Stimulated activated CD8-positive, alpha-beta memory T cell treated with anti-CD3 and anti-CD28 coated beads, Interleukin-4, amount 100 ng/mL, for 48 hours (primary cell): Measurements from ENCODE around the gene ZBTB39.
"Not testable (repeated sequence)": the region's sequence is repeated elsewhere in the genome, so short reads cannot be mapped to it uniquely, and the experiment has no call there.

Source experiments
- DNase-seq: peaks from one replicate; pipeline ENCODE4 v3.0.0-alpha.2; 2020

The ZBTB39 gene, protein sequence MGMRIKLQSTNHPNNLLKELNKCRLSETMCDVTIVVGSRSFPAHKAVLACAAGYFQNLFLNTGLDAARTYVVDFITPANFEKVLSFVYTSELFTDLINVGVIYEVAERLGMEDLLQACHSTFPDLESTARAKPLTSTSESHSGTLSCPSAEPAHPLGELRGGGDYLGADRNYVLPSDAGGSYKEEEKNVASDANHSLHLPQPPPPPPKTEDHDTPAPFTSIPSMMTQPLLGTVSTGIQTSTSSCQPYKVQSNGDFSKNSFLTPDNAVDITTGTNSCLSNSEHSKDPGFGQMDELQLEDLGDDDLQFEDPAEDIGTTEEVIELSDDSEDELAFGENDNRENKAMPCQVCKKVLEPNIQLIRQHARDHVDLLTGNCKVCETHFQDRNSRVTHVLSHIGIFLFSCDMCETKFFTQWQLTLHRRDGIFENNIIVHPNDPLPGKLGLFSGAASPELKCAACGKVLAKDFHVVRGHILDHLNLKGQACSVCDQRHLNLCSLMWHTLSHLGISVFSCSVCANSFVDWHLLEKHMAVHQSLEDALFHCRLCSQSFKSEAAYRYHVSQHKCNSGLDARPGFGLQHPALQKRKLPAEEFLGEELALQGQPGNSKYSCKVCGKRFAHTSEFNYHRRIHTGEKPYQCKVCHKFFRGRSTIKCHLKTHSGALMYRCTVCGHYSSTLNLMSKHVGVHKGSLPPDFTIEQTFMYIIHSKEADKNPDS

DNA sequence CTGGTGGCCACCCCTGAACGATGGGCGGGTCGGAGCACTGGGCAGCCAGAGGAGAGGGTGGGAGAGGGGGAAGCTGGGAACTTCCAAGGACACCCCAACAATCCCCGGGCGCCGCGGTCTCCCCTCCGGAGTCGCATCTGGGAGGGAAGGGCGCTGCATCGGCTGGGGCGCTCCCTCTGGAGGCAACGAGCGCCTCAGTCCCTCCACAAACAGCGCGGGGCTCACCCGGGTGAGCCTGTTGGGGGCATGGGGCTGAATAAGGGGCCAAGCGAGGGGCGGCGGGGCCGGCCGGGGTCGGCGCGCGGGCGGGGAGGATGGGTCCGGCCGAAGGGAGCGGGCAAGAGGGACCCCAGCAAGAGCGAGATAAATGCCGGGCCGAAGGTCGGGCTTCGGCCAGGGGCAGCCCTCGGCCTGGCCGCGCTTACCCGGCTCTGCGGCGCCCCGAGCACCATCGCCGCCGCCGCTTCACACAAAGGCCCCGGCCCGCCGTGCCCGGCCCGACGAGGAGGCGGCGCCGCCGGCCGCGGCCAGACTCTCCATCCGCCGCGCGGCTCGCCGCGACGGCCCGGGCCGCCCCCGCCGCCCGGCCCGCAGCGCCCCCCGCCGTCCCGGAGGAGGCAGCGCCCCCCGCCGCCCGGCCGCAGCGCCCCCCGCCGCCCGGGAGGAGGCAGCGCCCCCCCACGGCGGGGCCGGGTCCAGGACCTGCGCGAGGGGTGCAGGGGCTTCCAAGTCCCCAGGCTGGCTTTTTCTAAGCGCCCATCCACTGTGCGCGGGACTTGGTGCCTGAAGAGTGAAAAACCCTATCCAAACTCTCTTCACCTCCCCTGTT is at the start of gene ZBTB39:
ZBTB39 (minus strand) TSS at position 567 of the 829 bp plus-strand sequence. CDS start 1,629 bp downstream, outside the sequence.
- DNase-seq, result peak; percentile 78

DNA sequence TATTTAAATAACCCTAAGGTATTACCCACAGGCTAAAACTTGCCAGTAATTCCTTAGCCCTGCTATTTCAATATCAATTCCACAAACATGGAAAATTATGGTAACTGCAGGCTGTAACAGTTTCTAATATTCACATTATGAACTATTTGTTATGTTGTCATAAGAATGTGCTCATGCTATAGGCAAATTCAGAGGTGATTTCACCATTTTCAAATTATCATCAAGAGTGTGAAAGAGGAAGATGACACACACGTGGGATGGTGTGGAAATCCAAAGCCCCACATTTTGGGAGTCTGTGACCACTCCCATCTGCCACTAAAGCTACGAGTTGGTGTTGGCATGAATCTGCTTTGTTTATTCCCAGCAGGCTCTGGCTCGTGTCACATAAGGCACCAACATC is 49.5 kb upstream of the ZBTB39 start:
- no peak for DNase-seq

DNA sequence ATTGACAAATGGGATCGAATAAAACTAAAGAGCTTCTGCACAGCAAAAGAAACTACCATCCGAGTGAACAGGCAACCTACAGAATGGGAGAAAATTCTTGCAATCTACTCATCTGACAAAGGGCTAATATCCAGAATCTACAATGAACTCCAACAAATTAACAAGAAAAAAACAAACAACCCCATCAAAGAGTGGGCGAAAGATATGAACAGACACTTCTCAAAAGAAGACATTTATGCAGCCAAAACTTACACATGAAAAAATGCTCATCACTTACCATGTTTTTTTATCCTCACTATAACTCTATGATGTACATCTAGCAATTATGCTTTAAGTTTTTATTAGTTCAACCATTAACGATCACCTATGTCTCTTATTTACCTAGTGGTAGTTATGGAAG is 47.6 kb upstream of the ZBTB39 start:
- DNase-seq, result not testable (repeated sequence)

DNA sequence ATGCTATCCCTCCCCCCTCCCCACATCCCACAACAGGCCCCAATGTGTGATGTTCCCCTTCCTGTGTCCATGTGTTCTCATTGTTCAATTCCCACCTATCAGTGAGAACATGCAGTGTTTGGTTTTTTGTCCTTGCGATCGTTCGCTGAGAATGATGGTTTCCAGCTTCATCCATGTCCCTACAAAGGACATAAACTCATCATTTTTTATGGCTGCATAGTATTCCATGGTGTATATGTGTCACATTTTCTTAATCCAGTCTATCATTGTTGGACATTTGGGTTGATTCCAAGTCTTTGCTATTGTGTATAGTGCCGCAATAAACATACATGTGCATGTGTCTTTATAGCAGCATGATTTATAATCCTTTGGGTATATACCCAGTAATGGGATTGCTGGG is 46.8 kb upstream of the ZBTB39 start:
- DNase-seq, result not testable (repeated sequence)

DNA sequence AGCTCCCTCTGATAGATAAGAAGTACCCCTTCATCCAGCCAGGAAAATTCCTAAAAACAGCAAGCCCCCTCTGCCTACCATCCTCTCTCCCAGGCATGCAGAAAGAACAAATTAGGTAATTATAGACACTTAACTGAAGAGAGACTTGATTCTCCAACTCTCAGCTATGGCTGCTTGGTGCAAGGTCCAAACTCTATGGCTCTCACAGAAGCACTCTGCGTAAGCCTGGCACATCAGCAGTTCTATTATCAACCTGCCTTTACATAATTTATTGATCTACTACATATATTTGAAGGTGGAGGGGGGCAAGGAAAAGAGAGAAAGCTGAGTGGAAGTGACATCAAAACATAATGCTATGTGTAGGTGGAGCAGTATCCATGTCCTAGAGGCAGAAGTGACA is 44.7 kb upstream of the ZBTB39 start:
- no peak for DNase-seq

DNA sequence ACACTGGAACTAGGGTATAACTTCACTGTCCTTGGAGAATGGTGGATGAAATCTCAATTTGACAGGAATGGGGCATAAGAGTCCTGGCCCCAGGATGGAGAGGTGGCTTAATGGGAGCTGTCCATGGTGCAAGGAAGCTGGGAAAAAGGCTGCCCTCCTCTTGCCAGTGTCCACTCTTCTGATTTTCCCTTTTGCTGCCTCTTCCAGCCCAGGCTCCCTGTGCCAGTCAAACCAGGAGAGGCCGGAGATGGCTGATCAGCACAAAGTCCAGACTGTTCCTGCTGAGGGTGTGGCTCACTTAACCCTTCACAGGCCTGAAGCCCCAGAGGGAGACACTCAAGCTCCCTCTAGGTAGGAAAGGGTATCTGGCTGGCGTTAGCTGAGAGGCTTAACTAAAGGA is 43.5 kb upstream of the ZBTB39 start, which contains the start of gene MYO1A:
MYO1A (minus strand) TSS at position 240 of the 400 bp plus-strand sequence. CDS start 1,806 bp downstream, outside the sequence.
- DNase-seq, result no peak

DNA sequence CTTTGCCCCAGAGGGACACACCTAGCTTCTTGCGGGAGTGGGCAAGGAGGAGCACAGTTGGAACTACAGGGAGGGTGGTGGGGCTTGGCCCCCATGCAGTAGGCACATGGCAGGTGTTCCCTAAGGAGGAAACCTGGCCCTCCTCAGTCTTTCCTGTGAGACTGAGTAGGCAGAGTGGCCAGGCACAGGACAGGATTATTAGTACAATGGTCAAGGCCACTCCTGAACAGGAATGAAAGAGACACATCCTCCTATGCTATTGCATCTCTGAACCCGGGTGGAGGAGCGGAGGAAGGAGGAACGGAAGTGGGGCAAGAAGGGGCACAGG is 42.7 kb upstream of the ZBTB39 start:
- DNase-seq, result no peak

DNA sequence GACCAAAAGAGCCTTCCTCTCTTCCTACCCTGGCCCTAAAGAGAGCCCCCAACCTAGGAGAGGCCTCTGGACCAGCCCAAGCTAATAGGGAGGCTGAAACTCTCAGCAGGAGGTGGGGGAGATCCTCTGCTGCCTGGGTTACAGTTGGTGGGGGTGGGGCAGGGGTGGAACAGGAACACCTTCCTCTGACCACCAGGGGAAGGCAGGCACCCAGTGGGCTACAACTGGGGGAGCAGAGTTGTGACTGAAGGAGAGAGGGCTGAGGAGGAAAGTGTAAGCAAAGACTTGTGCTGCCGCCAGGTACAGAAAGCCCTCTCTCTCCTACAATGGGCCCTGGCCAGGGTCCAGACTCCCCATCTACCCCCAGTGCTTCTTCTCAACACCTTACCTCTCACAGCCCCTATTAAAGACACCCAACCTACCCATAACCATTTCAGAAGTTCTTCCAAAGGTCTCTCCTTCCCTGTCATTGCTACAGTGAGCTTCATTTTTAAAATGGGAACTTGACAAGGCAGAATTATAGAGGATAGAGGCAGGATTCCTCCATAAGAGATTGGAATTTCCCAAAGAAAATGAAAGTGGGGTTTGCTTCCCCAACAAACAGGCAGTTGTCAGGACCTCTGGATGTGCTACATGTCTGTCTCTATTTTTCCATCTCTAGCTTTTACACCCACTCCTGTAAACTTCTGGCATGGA is 42.2 kb upstream of the ZBTB39 start:
- DNase-seq, result no peak

DNA sequence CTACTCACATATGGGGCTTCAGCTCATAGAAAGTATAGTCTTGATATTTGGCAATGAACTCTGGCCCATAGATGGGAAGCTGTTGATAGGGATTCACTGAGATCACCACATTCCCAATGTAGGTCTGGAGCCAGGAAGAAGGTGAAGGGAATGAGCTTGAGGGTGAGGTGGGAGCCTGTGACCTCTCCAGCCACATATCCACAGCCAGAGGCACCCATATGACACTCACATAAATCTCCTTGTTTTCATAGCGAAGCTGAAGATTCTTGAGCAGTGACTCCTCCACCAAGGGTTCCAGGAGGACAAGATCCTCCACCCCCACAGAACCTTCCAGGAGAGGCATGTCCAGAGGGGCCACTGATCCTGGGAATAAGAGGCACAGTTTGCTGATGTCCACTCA is 41.6 kb upstream of the ZBTB39 start:
- DNase-seq, result no peak

DNA sequence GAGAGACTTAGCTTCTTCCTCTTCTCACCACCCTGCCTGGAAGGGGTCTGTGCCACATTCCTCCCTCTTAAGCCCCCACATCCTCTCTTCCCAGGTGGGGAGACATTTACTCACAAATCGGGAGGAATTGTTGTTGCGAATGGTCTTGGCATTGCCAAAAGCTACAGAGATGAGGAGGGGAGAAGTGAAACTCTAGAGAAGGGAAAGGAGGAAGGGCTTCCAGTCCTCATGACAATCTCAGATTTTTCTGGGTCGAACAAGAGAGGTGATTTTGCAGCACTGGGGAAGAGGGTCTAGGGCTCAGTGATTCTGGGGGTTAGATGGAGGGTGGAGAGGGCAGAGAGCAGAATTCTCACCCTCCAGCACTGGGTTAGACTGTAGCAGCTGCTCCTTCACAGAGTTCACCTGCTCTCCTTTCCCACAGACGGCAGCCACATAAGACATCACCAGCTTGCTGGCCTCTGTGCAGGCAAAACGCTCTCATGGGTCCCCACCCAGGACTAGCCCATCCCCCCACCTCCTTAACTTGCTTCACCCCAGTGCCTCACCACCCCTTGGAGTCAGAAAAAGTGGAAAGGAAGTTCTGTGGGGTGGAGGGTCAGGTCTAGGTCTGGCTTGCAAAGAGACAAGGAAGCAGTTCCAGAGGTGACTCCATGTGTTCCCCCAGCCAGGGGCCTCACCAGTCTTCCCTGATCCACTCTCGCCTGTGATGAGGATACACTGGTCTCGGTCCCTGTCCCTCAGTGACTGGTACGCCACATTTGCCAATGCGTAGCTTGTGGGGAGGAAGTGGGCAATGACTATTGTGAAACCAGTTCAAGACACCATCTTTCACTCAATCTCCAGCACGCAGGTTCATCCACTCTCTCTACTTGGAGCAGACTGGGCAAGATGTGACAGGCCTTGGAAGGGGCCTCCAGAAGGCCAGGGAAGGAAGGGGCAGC is 40.9 kb upstream of the ZBTB39 start:
- DNase-seq, result peak; percentile 75

DNA sequence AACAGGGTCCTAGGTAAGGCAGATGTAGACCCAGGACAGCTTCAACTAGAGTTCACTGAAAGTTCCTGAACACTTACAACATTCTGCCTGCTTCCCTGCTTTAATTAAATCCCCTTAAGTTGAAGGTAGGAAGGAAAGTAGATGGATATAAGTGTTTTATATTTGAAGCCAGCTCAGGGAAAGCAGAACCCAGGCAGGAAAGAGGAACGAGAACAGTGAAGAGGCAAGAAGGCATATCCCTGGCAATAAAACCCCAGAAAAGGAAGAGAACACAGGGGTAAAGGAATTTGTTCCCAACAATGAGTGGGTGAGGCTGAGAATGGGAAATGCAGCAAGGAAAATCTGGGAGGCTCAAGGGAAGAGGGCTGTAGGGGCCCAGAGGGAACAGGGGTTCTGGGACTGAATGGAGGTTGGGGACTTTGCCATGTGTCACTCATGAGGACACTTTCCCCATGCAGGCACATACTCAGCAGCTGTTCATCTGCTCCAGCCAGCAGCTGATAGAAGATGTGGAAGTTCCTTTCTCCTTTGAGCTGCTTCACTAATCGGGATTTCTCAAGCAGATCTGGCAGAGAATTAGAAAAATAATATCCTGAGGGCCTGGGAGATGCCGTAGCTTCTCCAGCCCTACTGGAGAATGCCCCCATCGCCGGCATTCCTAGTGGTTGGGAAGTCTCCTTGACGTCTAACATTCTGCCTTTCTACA is 39.9 kb upstream of the ZBTB39 start:
- no peak for DNase-seq

DNA sequence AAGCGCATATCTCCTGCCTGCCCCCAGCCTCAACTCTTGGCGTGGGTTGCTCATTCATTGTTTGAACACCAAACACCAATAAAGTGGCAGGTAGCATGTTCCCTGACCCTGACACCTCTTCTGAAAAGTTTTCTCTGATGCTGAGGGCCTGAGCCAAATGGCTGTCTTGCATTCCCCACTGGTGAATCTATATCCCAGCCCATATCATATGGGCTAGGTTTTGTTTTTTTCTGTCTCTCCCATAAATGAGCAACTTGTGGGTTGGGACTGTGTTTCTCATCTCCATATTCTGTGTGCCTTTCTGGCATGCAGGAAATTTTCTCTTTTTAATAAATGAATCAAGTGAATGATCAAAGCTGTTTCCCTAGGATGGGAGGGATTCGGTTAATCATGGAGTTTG is 38.5 kb upstream of the ZBTB39 start:
- no peak for DNase-seq

DNA sequence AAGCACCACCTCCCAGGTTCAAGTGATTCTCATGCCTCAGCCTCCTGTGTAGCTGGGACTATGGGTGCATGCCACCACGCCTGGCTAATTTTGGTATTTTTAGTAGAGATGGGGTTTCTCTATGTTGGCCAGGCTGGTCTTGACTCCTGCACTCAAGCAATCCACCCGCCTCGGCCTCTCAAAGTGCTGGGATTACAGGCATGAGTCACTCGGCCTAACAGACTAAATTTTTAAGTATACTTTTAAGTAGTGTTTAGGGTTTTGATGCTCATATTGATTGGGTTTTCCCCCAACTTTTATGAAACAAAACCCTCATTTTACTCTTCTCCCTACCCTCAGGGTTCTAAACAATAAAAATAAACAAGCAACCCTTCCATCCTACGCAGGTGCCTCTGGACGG is 38.1 kb upstream of the ZBTB39 start:
- DNase-seq, result no peak

DNA sequence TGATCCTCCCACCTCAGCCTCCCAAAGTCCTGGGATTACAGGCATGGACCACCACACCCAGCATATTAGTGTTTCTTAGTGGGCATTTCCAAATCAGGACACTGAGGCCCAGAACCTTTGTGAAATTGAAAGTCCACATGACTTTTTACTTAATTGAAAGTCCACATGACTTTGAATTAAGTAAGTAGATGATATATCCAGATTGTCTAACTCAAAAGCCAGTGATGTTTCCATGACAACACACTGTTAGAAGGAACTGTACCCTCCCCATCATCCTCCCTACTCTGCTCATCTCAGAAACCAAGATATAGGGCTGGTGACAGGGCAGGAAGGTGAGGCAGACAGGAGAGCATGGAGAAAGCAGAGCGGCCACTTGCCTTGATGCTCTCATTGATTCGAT is 36.3 kb upstream of the ZBTB39 start:
- DNase-seq, result no peak

DNA sequence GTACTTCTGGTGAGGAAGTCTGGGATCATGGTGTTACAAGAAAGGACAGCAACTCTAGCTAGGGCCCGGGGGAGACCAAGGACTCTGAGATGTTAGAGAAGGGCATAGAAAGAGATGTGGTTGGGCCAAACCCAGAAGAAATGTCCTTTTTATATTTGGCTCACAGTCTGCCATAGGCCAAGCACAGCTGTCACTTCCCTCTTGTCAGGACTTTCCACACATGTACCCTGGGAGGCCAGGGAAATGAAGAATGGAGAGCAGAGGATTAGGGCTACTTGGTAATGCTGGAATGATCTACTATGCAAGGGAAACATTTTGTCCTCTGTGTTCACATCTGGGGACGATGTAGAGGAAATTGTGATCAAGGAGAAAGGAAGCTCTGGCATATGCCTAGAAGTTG is 34.4 kb upstream of the ZBTB39 start:
- DNase-seq, result no peak

DNA sequence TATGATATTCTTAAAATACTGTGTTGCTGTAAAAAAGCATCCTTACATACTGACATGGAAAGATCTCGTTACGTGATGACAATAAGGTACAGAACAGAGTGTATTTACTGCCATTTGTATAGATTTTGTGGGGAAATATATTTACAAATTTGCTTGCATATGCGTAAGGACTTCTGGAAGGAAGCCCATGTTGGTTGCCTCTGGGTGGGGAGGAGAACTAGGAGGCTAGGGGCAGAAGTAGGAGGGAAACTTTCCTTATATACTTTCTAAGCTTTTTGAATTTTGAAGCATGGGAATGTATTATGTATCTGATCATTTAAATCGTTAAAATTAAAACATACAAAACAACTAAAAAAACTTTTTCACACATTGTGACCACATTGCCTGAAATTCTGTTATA is 33.9 kb upstream of the ZBTB39 start:
- DNase-seq, result no peak

DNA sequence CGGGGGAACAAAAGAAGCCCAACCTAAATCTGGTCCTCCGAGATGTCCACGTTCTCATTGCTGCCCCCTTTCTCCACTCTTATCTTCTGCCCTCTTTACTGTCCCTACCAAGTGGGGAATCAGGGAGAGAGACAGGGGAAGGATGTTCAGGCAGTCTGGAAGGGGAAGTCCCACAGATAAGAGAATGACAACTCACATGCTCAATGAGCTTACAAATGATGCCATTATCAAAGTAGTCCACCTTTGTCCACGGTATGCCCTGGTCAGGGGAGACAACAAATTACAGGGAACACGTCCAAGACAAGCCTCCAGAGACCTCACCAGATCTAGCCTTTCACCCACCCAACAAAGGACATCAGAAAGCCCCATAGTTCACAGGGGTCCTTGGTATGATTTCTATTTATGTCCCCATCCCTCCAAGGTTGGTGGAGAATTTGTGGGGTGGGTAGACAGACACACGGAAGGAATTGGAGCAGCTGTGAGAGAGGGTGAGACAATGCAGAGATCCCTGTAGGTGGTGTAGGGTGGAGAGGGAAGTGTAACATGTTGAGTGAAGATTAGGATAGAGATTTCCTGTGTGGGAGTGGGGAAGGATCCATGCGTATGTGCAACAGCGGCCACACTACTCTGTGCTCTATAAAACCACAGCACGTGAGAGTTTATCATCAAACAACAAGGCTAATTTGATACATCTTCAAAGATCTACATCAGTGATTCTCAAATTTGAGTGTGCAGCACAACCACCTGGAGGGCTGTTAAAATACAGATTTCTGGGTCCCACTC is 32.9 kb upstream of the ZBTB39 start:
- no peak for DNase-seq

DNA sequence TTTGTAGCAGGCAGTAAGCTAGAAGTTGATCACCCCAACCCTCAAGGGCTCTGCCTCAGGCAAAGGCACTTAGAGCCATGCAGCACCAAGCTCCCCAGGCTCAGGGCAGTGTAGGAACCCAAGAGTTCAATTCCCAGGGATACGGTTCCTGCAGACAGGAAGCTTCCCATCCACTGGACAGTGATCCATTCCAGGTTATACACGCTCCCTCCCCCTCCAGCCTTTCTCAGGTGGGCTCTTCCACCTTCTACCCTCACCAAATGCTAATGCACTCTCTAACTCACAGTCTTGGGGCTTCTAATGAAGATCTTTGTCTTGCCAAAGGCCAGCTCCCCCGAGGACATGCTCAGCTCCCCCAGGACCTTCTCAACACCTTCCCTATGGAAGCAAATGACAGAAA is 30.9 kb upstream of the ZBTB39 start:
- DNase-seq, result no peak

DNA sequence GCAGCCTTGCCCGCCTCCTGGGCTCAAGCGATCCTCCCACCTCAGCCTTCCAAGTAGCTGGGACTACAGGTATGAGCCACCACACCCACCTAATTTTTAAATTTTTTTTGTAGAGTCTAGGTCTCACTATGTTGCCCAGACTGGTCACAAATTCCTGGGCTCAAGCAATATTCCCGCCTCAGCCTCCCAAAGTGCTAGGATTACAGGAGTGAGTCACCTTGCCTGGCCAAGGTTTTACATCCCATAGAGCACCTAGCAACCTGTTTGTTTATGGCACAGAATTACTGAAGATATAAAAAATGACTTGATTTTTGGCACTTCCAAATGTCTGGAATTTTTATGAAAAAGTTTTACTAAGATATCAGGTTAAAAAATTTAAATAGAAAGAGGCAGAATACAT is 27.1 kb upstream of the ZBTB39 start:
- DNase-seq, result no peak

DNA sequence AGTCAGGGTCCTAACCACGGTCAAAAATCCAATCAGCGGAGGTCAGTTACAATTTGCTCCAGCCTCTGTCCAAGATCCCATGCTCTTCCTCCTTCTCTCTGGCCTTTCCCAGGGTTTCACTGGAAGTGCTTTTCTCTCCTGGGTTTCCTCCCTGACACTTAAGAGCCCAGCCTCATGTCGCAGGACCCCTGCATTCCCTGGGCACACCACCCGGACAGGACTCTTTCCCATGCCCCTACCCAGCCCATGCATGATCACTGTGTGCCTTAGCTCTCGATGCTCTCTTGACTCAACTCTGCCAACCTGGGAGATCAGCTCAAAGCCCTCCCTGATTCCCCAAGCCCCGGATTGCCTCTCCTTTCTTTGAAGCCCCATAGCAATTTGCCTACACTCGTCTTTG is 25.4 kb upstream of the ZBTB39 start:
- no peak for DNase-seq
